Kidney epithelial cell (primary cell): ENCODE data around the gene ZNF502. TPM values are rescaled to one million over a fixed set of nuclear protein-coding genes. Genes with fewer than 3 reads are reported as not detected.
A peak's percentile ranks its signal among the peaks of the same experiment; 100 is the strongest.

Experiments
- DNase-seq: peaks from one replicate; pipeline ENCODE4 v3.0.0-alpha.2; 2010; ENCODE audit warnings: low read depth
- H3K27me3 ChIP-seq: 2 replicates; pipeline ENCODE4 v1.6.0; 2011; ENCODE audit warnings: low read length; ENCODE audit not compliant: control insufficient read depth, insufficient read depth
- H3K36me3 ChIP-seq: 2 replicates; pipeline ENCODE4 v1.5.1; 2011; ENCODE audit warnings: low read length; ENCODE audit not compliant: control insufficient read depth, insufficient read depth
- H3K4me3 ChIP-seq: 2 replicates; pipeline ENCODE4 v1.5.1; 2011; ENCODE audit warnings: low read depth, mild to moderate bottlenecking, control low read depth, low read length
- total RNA-seq: library from RNA; depleted of rRNA; stranded (reverse); fragments of >200 nt; gene quantifications from 2 replicates; pipeline ENCODE4 v1.2.3, GENCODE V29; 2015
- TF ChIP-seq, protein P1 (sequence below): IDR thresholded peaks from 2 replicates; pipeline ENCODE4 v1.5.1; 2011; ENCODE audit warnings: mild to moderate bottlenecking, moderate library complexity, low read length, control low read depth, inconsistent platforms; ENCODE audit not compliant: insufficient read depth, poor library complexity, severe bottlenecking

The ZNF502 gene
- total RNA-seq, 1 donor from 2014 or later: 3.4 TPM

DNA sequence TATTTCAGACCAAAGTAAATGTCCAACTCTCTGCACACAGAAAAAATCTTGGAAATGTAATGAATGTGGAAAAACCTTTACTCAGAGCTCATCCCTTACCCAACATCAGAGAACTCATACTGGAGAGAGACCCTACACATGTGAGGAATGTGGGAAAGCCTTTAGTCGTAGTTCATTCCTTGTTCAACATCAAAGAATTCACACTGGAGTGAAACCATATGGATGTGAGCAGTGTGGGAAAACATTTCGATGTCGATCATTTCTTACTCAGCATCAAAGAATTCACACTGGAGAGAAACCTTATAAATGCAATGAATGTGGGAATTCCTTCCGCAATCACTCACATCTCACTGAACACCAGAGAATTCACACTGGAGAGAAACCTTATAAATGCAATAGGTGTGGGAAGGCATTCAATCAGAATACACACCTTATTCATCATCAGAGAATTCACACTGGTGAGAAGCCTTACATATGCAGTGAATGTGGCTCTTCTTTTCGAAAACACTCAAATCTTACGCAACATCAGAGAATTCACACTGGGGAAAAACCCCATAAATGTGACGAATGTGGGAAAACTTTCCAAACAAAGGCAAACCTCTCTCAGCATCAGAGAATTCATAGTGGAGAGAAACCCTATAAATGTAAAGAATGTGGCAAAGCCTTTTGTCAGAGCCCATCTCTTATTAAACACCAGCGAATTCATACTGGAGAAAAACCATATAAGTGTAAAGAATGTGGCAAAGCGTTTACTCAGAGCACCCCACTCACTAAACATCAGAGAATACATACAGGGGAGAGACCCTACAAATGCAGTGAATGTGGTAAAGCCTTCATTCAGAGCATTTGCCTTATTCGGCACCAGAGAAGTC is 9.0 kb downstream of the ZNF502 start:
- Histone ChIP-seq H3K27me3 (no peaks in the 10 kb centered on the region), H3K36me3 (no peaks in the 10 kb centered on the region), H3K4me3 (no peak overlapping the region)
- TF ChIP-seq, protein P1, sequence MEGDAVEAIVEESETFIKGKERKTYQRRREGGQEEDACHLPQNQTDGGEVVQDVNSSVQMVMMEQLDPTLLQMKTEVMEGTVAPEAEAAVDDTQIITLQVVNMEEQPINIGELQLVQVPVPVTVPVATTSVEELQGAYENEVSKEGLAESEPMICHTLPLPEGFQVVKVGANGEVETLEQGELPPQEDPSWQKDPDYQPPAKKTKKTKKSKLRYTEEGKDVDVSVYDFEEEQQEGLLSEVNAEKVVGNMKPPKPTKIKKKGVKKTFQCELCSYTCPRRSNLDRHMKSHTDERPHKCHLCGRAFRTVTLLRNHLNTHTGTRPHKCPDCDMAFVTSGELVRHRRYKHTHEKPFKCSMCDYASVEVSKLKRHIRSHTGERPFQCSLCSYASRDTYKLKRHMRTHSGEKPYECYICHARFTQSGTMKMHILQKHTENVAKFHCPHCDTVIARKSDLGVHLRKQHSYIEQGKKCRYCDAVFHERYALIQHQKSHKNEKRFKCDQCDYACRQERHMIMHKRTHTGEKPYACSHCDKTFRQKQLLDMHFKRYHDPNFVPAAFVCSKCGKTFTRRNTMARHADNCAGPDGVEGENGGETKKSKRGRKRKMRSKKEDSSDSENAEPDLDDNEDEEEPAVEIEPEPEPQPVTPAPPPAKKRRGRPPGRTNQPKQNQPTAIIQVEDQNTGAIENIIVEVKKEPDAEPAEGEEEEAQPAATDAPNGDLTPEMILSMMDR: no peak
- DNase-seq: no peak

DNA sequence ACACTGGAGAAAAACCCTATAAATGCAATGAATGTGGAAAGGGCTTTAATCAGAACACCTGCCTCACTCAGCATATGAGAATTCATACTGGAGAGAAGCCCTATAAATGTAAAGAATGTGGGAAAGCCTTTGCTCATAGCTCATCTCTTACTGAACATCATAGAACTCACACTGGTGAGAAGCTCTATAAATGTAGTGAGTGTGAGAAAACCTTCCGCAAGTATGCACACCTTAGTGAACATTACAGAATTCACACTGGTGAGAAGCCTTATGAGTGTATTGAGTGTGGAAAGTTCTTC is 9.6 kb downstream of the ZNF502 start:
- Histone ChIP-seq H3K27me3 (no peaks in the 10 kb centered on the region), H3K36me3 (no peaks in the 10 kb centered on the region), H3K4me3 (no peak overlapping the region)
- no peak for DNase-seq
- TF ChIP-seq, protein P1: no peak

DNA sequence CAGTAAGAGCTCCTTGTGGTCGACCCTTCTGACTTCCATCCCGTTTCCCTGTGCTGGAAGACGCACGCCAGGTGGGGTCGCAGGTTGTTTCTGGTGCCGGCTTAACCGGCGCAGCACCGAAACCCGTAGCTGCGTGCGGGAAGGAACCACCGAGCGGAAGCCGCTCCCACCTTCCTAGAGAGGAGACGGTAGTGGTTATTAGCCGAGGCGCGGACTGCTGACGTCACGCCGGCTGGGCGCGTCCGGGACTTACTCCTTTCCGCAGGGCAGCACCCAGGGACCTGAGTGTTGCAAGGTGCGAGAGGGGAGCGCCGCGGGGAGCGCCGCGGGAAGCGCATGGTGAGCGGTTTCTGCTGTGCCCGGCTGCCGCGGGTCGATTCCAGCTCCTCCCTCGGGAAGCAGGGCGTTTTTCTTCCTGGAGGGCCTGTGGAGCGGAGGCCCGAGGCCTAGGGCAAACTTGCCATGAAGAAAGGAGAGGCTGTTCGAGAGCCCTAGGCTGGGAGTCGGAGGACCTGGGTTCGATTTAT is 17.0 kb downstream of the ZNF502 start, which contains the start of gene ZNF501:
Gene ZNF501 (plus strand): TSS at position 252 of the 527 bp plus-strand sequence. CDS start 4,787 bp downstream, outside the sequence.
- TF ChIP-seq, protein P1: no peak
- DNase-seq: peak; percentile 58
- Histone ChIP-seq H3K36me3 (no peaks in the 10 kb centered on the region), H3K4me3 (peak within 1 kb of the TSS; percentile 70), H3K27me3 (no peaks in the 10 kb centered on the region)

DNA sequence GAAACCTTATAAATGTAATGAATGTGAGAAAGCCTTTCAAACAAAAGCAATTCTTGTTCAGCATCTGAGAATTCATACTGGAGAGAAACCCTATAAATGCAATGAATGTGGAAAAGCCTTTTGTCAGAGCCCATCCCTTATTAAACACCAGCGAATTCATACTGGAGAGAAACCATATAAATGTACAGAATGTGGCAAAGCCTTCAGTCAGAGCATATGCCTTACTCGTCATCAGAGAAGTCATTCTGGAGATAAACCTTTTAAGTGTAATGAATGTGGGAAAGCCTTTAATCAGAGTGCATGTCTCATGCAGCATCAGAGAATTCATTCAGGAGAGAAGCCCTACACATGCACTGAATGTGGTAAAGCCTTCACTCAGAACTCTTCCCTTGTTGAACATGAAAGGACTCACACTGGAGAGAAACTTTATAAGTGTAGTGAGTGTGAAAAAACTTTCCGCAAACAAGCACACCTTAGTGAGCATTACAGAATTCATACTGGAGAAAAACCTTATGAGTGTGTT is 22.2 kb downstream of the ZNF502 start:
- TF ChIP-seq, protein P1: no peak
- no peak overlapping the region for H3K4me3 ChIP-seq
- DNase-seq: no peak
- no peaks in the 10 kb centered on the region for H3K27me3 ChIP-seq
- H3K36me3 ChIP-seq: no peaks in the 10 kb centered on the region

DNA sequence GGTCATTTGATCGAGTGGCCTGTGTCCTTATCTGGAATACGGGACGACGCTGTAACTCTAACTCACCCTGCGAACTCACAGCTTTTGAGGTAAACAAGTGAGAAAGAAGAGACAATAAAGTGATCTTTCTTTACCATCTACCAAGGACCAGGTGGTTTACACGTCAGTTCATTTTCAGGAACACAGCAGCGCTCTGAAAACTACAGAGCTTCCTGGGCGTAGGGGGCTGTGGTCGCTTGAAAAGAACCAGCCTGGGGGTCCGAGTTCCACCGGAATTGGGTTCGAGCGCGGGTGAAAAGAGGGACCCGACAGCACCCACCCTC is 48.6 kb downstream of the ZNF502 start:
- no peak for DNase-seq
- H3K4me3 ChIP-seq: peak overlapping the region; percentile 93
- H3K36me3 ChIP-seq: no peaks in the 10 kb centered on the region
- TF ChIP-seq, protein P1: no peak
- H3K27me3 ChIP-seq: no peaks in the 10 kb centered on the region
